ENCODE results near the gene TMEM88.

Gene TMEM88

GRCh38 chr17:7842380-7843256 is 12.2 kb upstream of the TMEM88 start:
- H3K27ac ChIP-seq = peak overlapping the region; percentile 82
- TF ChIP-seq CTCF (conservative IDR thresholded peaks at IDR 0.05) = no peak

GRCh38 chr17:7843257-7843535 is 11.7 kb upstream of the TMEM88 start:
- peak overlapping the region; percentile 82 for H3K27ac ChIP-seq

GRCh38 chr17:7843536-7844291 is 11.2 kb upstream of the TMEM88 start:
- no peak for TF ChIP-seq CTCF (conservative IDR thresholded peaks at IDR 0.05)
- H3K27ac ChIP-seq = peak overlapping the region; percentile 82

More at GRCh38 chr17:7843257-7843535, 11.7 kb upstream of the TMEM88 start:
- no peak for TF ChIP-seq CTCF (conservative IDR thresholded peaks at IDR 0.05)

- TF ChIP-seq CTCF (conservative IDR thresholded peaks at IDR 0.05) = no peak
Observed at GRCh38 chr17:7844292-7845154, 10.3 kb upstream of the TMEM88 start.

DNA sequence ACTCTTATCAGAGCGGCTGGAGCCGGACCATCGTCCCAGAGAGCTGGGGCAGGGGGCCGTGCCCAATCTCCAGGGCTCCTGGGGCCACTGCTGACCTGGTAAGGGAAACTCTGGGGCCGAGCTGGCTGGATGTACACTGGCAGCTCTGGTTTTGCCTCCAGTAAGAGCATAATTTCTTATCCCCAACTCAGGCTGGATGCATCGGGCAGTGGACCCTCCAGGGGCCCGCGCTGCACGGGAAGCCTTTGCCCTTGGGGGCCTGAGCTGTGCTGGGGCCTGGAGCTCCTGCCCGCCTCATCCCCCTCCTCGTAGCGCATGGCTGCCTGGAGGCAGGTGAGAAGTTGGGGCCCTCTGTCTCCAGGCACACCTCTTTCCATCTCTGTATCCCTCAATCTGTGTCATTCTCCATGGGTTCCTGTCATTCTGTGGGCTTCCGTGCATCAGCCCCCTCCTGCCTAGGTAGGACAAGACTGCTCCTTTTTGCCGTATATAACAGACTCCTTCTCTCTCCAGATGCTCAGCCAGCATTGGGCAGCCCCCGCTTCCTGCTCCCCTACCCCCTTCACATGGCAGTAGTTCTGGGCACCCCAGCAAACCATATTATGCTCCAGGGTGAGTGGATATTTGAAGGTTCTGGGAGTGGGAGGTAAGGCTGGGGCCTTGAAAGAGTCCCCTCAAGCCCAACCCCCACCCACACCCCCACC is 9.4 kb upstream of the TMEM88 start:
- TF ChIP-seq CTCF (conservative IDR thresholded peaks at IDR 0.05) = no peak
- peak overlapping the region; percentile 82 for H3K27ac ChIP-seq

More at GRCh38 chr17:7844292-7845154, 10.3 kb upstream of the TMEM88 start:
- peak overlapping the region; percentile 82 for H3K27ac ChIP-seq

GRCh38 chr17:7846063-7846735 is 8.7 kb upstream of the TMEM88 start:
- TF ChIP-seq CTCF (conservative IDR thresholded peaks at IDR 0.05) = no peak
- no peak overlapping the region for H3K27ac ChIP-seq

All from VCaP (cell line).